HepG2 (cell line): ENCODE measurements around the gene IL17RB. TPM values are rescaled to one million over a fixed set of nuclear protein-coding genes. Genes with fewer than 3 reads are reported as not detected.

Experiments used
- ATAC-seq: fragments of 200-7000 bp; cut with Tn5 transposase; 3 replicates; pipeline ENCODE4 v1.9.1; 2020; ENCODE audit warnings: mild to moderate bottlenecking, moderate library complexity
- BruUV-seq: library from RNA; stranded (reverse); fragments of 400-500 nt; replicated peaks from 2 replicates; lab custom pipeline; 2021; lab: Mats Ljungman, UMichigan
- CTCF ChIA-PET: fragments of 300-600 bp; formaldehyde crosslinking; extraction: SDS; loops from one replicate; lab custom pipeline; 2021; ENCODE audit warnings: low total read pairs, inconsistent platforms, low intra/inter-chr PET ratio; lab: Yijun Ruan, JAX
- POLR2A ChIA-PET: fragments of 350-600 bp; sonication (Branson Sonifier 250); formaldehyde crosslinking; loops from one replicate; lab custom pipeline; 2020; ENCODE audit warnings: antibody characterized with exemption, inconsistent platforms; lab: Yijun Ruan, JAX
- DNase-seq: peaks from one replicate; pipeline ENCODE4 v3.0.0-alpha.2; 2015; ENCODE audit warnings: low spot score
- FAIRE-seq: peaks from 3 replicates; lab custom pipeline; 2011; peaks lifted over from hg19 to GRCh38; lab: Jason Lieb, UNC
- H2AFZ ChIP-seq: one replicate; pipeline ENCODE4 v1.6.1; 2011; ENCODE audit warnings: low read length, inconsistent platforms
- H3K27ac ChIP-seq: fragments of 300-600 bp; 3 replicates; pipeline ENCODE4 v1.8.0; 2011; ENCODE audit warnings: mixed run types, mild to moderate bottlenecking, mixed read lengths, low read length, inconsistent platforms; ENCODE audit not compliant: insufficient read depth; ENCODE audit errors: extremely low read length
- H3K27me3 ChIP-seq, 2 experiments: fragments of 200-600 bp in 1 of 2; 2 replicates in 1 of 2; 3 replicates in 1 of 2; pipeline versions ENCODE4 v1.6.0 to v1.8.0; 2011; ENCODE audit warnings: low read length in 2 of 2, mild to moderate bottlenecking in 2 of 2, moderate library complexity in 2 of 2, inconsistent platforms in 1 of 2; ENCODE audit not compliant: insufficient read depth in 2 of 2, control insufficient read depth in 1 of 2
- H3K36me3 ChIP-seq, 2 experiments: fragments of 200-600 bp in 1 of 2; replicated peaks in 1 of 2; 2 replicates in 1 of 2; 3 replicates in 1 of 2; pipeline versions ENCODE4 v1.5.1 to v1.8.0; 2011; ENCODE audit warnings: low read length in 2 of 2, inconsistent platforms in 1 of 2; ENCODE audit not compliant: insufficient read depth in 2 of 2, control insufficient read depth in 1 of 2
- H3K4me1 ChIP-seq: 2 replicates; pipeline ENCODE4 v1.5.1; 2012; ENCODE audit warnings: low read length, inconsistent platforms; ENCODE audit not compliant: insufficient read depth
- H3K4me2 ChIP-seq: 2 replicates; pipeline ENCODE4 v1.6.0; 2011; ENCODE audit warnings: low read depth, low read length, inconsistent platforms
- H3K4me3 ChIP-seq, 3 experiments: fragments of 200-600 bp in 1 of 3; sonication (generic), shearing (Covaris generic) in 1 of 3; replicated peaks in 1 of 3; 2 replicates each; pipeline ENCODE4 v1.5.1; 2011 to 2016; ENCODE audit warnings: low read length in 3 of 3, inconsistent platforms in 2 of 3, low read depth in 2 of 3, mild to moderate bottlenecking in 2 of 3, control low read depth in 1 of 3, mixed read lengths in 1 of 3; ENCODE audit not compliant: insufficient read depth in 1 of 3
- H3K79me2 ChIP-seq: one replicate; pipeline ENCODE4 v1.6.1; 2011; ENCODE audit warnings: low read length, inconsistent platforms; ENCODE audit not compliant: insufficient read depth
- H3K9ac ChIP-seq: 2 replicates; pipeline ENCODE4 v1.6.0; 2011; ENCODE audit warnings: mild to moderate bottlenecking, low read depth, low read length, inconsistent platforms; ENCODE audit not compliant: insufficient read depth
- H3K9me3 ChIP-seq: 2 replicates; pipeline ENCODE4 v1.5.1; 2012; ENCODE audit warnings: mild to moderate bottlenecking, low read length
- H4K20me1 ChIP-seq: 2 replicates; pipeline ENCODE4 v1.6.0; 2011; ENCODE audit warnings: inconsistent platforms, mild to moderate bottlenecking, low read length, moderate library complexity; ENCODE audit not compliant: insufficient read depth
- ATF1 ChIP-seq: IDR thresholded peaks from 2 replicates; pipeline ENCODE4 v1.6.1; 2016; ENCODE audit warnings: mild to moderate bottlenecking, control low read depth
- HOXD1 ChIP-seq: sonication (generic); formaldehyde crosslinking; IDR thresholded peaks from 2 replicates; pipeline ENCODE4 v1.5.0; 2020; ENCODE audit warnings: missing genetic modification reagents
- MLX ChIP-seq: IDR thresholded peaks from 2 replicates; pipeline ENCODE4 v1.6.1; 2016
- NR2F1 ChIP-seq, 2 experiments: fragments of 450-650 bp in 1 of 2; formaldehyde crosslinking in 1 of 2; IDR thresholded peaks; 2 replicates each; pipeline versions ENCODE4 v1.5.0 to v1.6.1; 2016 to 2020; ENCODE audit warnings: mild to moderate bottlenecking in 1 of 2, missing compliant biosample characterization in 1 of 2, missing genetic modification reagents in 1 of 2, moderate library complexity in 1 of 2
- SETDB1 ChIP-seq: sonication (generic); formaldehyde crosslinking; IDR thresholded peaks from 2 replicates; pipeline ENCODE4 v1.5.1; 2020; ENCODE audit warnings: missing genetic modification reagents, mild to moderate bottlenecking, borderline replicate concordance
- SOX6 ChIP-seq, 2 experiments: fragments of 450-650 bp in 1 of 2; sonication (generic) in 1 of 2; formaldehyde crosslinking in 1 of 2; IDR thresholded peaks; 2 replicates each; pipeline versions ENCODE4 v1.4.0 to v1.6.1; 2017 to 2020; ENCODE audit warnings: antibody characterized with exemption in 1 of 2, mild to moderate bottlenecking in 1 of 2, missing genetic modification reagents in 1 of 2
- TCF7L2 ChIP-seq: IDR thresholded peaks from 2 replicates; pipeline ENCODE4 v1.6.1; 2011; ENCODE audit warnings: mild to moderate bottlenecking, low read depth, low read length, moderate library complexity
- THYN1 ChIP-seq: sonication (generic); formaldehyde crosslinking; IDR thresholded peaks from 2 replicates; pipeline ENCODE4 v1.8.1; 2023; ENCODE audit warnings: low read depth, mild to moderate bottlenecking, moderate library complexity, missing genetic modification reagents, borderline replicate concordance
- TP53 ChIP-seq: sonication (generic); formaldehyde crosslinking; conservative IDR thresholded peaks from 2 replicates; pipeline ENCODE4 v1.4.0; 2020; ENCODE audit warnings: missing genetic modification reagents
- ZNF274 ChIP-seq: sonication (generic); formaldehyde crosslinking; IDR thresholded peaks from 2 replicates; pipeline ENCODE4 v1.5.1; 2020; ENCODE audit warnings: mild to moderate bottlenecking, missing genetic modification reagents
- ZNF337 ChIP-seq: sonication (generic); formaldehyde crosslinking; IDR thresholded peaks from 2 replicates; pipeline ENCODE4 v1.5.1; 2020; ENCODE audit warnings: missing genetic modification reagents, low read depth, mild to moderate bottlenecking, borderline replicate concordance
- ZNF564 ChIP-seq: sonication (generic); formaldehyde crosslinking; IDR thresholded peaks from 2 replicates; pipeline ENCODE4 v1.8.1; 2023; ENCODE audit warnings: mild to moderate bottlenecking, missing genetic modification reagents
- WGBS: methylation state at CpG from one replicate; pipeline ENCODE4 v1.1.6; 2017; ENCODE audit warnings: low lambda C conversion rate; 5-methylcytosine and 5-hydroxymethylcytosine counted together
- in situ Hi-C: cut with HindIII; loops from 2 replicates; pipeline ENCODE4 v1.10.0; 2017; ENCODE audit warnings: low pct_unique_long_range_greater_than_20kb; ENCODE audit not compliant: extremely low pct_ligation_motif_present
- intact Hi-C: fragments of 100-400 bp; cut with micrococcal nuclease; formaldehyde crosslinking; loops from one replicate; pipeline ENCODE4 v1.10.0; 2022; ENCODE audit not compliant: unreplicated experiment
- polyA plus RNA-seq, 8 experiments: library from polyadenylated mRNA; depleted of rRNA in 3 of 8; stranded (reverse) in 7 of 8; unstranded in 1 of 8; fragments of >200 nt; fragmentation: Illumina TruSeq in 4 of 8; extraction: Trizol in 4 of 8; gene quantifications; 2 replicates each; pipeline versions ENCODE4 v1.2.1 to v1.2.3, GENCODE V29; 2011 to 2016; ENCODE audit warnings: low read depth in 4 of 8, missing spikeins in 1 of 8, mixed read lengths in 1 of 8; ENCODE audit not compliant: insufficient read depth in 1 of 8
- total RNA-seq, 5 experiments: library from RNA; depleted of rRNA; stranded (reverse); fragments of >200 nt; fragmentation: Illumina TruSeq; extraction: Trizol; gene quantifications; 2 replicates each; pipeline ENCODE4 v1.2.3, GENCODE V29; 2016; ENCODE audit warnings: low read depth in 1 of 5
- TF ChIP-seq, protein P1 (sequence below): sonication (generic); formaldehyde crosslinking; IDR thresholded peaks from one replicate; pipeline ENCODE4 v1.5.1; 2020; ENCODE audit warnings: mild to moderate bottlenecking, missing genetic modification reagents; ENCODE audit errors: not compliant biosample characterization

Gene IL17RB
- total and polyA plus RNA-seq, 2 of the 13 experiments (the other 11 are each of a cell fraction or from before 2014, with no cell fraction given) = 130 to 190 TPM

GRCh38 chr3:53803816-53804695 lies 42.3 kb upstream of the IL17RB start:
- BruUV-seq = no TSS peak
- Histone ChIP-seq H3K4me1 (peaks cover 18% of the 10 kb centered on the region), H3K27ac (no peak overlapping the region), H3K36me3 (no peaks in the 10 kb centered on the region), H4K20me1 (peaks cover 4% of the 10 kb centered on the region; the same call in 1 of the 2 replicates), H3K4me2 (no peak overlapping the region), H3K79me2 (no peaks in the 10 kb centered on the region), H3K9me3 (no peaks in the 10 kb centered on the region), H3K4me3 (no peak overlapping the region), H2AFZ (no peak overlapping the region)
- FAIRE-seq (no peak), ATAC-seq (no peak)
- CTCF ChIA-PET = no interaction called here
- POLR2A ChIA-PET = no interaction called here
- WGBS = 59% methylated on average over 12 of the region's 20 CpGs
- in situ Hi-C loops = no loop called here
- no peak for TF ChIP-seq TCF7L2
- no peak for TF ChIP-seq SOX6 (IDR thresholded peaks at IDR 0.05)
- TF ChIP-seq SOX6 (CRISPR knock-in tag; IDR thresholded peaks at IDR 0.05) = no peak
- no peak for TF ChIP-seq ZNF337
- TF ChIP-seq, protein P1, sequence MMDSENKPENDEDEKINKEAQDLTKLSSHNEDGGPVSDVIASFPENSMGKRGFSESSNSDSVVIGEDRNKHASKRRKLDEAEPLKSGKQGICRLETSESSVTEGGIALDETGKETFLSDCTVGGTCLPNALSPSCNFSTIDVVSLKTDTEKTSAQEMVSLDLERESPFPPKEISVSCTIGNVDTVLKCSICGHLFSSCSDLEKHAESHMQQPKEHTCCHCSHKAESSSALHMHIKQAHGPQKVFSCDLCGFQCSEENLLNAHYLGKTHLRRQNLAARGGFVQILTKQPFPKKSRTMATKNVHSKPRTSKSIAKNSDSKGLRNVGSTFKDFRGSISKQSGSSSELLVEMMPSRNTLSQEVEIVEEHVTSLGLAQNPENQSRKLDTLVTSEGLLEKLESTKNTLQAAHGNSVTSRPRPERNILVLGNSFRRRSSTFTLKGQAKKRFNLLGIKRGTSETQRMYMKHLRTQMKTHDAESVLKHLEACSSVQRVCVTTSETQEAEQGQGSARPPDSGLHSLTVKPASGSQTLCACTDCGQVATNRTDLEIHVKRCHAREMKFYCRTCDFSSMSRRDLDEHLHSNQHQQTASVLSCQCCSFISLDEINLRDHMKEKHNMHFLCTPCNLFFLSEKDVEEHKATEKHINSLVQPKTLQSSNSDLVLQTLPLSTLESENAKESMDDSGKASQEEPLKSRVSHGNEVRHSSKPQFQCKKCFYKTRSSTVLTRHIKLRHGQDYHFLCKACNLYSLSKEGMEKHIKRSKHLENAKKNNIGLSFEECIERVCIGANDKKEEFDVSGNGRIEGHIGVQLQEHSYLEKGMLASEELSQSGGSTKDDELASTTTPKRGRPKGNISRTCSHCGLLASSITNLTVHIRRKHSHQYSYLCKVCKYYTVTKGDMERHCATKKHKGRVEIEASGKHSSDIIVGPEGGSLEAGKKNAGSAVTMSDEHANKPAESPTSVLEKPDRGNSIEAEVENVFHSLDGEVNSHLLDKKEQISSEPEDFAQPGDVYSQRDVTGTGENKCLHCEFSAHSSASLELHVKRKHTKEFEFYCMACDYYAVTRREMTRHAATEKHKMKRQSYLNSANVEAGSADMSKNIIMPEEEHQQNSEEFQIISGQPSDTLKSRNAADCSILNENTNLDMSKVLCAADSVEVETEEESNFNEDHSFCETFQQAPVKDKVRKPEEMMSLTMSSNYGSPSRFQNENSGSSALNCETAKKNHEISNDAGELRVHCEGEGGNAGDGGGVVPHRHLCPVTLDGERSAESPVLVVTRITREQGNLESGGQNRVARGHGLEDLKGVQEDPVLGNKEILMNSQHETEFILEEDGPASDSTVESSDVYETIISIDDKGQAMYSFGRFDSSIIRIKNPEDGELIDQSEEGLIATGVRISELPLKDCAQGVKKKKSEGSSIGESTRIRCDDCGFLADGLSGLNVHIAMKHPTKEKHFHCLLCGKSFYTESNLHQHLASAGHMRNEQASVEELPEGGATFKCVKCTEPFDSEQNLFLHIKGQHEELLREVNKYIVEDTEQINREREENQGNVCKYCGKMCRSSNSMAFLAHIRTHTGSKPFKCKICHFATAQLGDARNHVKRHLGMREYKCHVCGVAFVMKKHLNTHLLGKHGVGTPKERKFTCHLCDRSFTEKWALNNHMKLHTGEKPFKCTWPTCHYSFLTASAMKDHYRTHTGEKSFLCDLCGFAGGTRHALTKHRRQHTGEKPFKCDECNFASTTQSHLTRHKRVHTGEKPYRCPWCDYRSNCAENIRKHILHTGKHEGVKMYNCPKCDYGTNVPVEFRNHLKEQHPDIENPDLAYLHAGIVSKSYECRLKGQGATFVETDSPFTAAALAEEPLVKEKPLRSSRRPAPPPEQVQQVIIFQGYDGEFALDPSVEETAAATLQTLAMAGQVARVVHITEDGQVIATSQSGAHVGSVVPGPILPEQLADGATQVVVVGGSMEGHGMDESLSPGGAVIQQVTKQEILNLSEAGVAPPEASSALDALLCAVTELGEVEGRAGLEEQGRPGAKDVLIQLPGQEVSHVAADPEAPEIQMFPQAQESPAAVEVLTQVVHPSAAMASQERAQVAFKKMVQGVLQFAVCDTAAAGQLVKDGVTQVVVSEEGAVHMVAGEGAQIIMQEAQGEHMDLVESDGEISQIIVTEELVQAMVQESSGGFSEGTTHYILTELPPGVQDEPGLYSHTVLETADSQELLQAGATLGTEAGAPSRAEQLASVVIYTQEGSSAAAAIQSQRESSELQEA (CRISPR knock-in tag) = no peak
- TF ChIP-seq ZNF564 (CRISPR knock-in tag) = no peak
- no peak for TF ChIP-seq SETDB1
- TF ChIP-seq MLX (CRISPR knock-in tag) = no peak
- no peak for TF ChIP-seq ZNF274 (CRISPR knock-in tag)
- TF ChIP-seq NR2F1 (CRISPR knock-in tag; IDR thresholded peaks at IDR 0.05) = no peak
- no peak for TF ChIP-seq TP53
- no peak for TF ChIP-seq THYN1 (CRISPR knock-in tag)
- no peak for TF ChIP-seq ATF1
- no peak for TF ChIP-seq HOXD1 (CRISPR knock-in tag)
- TF ChIP-seq, all 625 proteins: peak for 0
- H3K9ac ChIP-seq = no peak overlapping the region
- intact Hi-C loops = no loop called here
- no peak for DNase-seq
- no peaks in the 10 kb centered on the region; a peak in 1 of 5 replicates for H3K27me3 ChIP-seq
